Dedifferentiated amniotic fluid mesenchymal stem cell (primary cell): ENCODE results near the gene UGT1A3.
"Not testable (repeated sequence)": the region's sequence is repeated elsewhere in the genome, so short reads cannot be mapped to it uniquely, and the experiment has no call there.

Experiments
- DNase-seq: peaks from one replicate; pipeline ENCODE4 v3.0.0-alpha.2; 2016; ENCODE audit errors: extremely low spot score

Gene UGT1A3

DNA sequence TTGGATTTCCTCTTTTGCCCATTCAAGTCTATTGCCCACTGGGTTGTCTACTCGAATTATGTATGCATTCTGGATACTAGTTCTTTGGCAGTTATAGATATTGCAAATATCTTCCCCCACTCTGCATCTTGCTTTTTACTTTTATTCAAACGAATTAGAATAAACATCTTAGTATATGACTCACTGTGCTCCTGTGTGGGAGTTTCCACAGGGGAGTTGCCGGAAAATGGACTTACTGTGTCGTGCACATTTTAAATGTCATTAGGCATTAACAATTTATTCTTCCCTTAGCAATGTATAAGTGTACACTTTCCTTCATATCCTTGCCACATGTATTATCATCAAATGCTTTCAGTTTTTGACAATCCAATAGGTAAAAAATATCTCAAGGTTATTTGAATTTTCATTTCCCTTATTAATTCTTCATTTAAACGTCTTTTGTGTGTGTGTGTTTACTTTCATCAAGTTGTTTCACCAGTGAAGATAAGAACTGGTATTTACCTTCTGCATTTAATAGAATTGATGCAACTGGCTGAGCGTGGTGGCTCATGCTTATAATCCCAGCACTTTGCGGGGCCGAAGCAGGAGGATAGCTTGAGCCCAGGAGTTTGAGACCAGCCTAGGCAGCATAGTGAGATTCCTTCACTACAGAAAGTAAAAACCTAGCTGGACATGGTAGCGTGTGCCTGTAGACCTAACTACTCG is 20.8 kb upstream of the UGT1A3 start:
- DNase-seq, result peak; percentile 42

DNA sequence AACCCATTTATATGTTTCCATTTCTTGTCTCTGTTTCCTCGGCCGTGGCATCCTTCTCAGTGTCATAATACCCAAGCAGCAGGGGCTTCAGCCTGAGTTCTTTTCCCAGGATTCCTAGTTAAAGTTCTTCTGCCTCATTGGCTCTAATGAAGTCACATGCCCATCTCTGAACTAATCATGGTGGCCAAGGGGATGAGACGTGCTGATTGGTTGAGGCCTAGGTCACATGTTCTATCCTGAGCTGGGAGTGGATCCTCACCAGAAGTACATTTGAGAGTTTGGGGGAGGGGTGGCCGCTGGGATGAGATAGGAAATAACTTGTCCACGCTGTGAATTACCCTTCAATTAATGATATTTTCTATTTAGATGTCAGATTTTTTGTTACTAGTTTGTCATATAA is 19.9 kb upstream of the UGT1A3 start:
- no peak for DNase-seq

DNA sequence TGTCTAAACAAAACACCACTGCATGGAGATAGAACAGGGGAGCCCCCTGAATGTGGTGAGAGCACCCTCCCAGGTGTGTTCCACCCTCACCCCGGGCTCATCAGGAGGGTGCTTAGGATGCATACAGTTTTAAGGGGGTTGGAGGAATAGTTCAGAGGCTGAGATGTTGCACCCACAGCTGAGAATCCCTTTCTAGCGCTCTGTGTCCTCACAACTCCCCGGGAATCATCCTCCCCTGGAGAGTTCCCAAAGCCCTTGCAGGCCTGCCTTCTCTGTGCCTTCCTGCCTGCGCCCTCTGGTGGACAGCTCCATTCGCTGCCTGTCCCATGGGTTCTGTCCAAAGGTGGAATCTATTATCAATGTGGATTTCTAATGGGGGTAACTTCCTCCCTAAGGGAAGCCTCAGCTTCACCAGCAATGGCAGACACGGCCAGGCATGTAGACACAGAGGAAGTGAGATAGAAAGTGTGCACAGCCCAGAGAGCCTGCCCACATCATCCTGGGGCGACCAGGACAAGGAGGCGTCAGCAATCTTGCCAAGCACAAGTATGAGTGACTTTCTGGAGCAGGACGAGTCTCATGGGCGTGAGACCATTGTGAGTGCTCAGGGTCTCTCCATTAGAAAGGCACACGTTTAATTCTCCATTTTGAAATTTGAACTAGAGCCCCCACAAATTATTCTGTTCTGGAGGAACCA is 17.4 kb upstream of the UGT1A3 start:
- DNase-seq, result peak; percentile 80

DNA sequence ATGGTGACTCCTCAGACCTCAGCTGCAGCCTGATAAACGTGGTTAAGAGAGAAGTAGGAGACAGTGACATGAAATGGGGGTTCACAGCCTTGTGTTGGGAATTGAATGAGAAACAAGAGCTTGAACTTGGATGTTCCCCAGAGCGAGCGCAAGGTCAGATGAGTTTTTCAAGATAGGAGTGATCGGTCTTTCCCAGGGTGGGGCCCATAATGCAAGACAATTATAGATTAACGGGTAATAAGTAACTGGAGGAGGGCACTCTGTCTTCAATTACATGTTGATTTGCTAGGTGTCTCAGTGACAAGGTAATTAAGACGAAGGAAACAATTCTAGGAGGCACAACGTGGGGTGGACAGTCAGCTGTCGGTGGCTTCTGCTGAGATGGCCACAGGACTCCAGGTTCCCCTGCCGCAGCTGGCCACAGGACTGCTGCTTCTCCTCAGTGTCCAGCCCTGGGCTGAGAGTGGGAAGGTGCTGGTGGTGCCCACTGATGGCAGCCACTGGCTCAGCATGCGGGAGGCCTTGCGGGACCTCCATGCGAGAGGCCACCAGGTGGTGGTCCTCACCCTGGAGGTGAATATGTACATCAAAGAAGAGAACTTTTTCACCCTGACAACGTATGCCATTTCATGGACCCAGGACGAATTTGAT is 16.1 kb upstream of the UGT1A3 start, which contains the start of gene UGT1A5:
Gene UGT1A5 (plus strand): TSS at position 297 of the 651 bp plus-strand sequence. CDS start 85 bp downstream, at position 382.
- no peak for DNase-seq

DNA sequence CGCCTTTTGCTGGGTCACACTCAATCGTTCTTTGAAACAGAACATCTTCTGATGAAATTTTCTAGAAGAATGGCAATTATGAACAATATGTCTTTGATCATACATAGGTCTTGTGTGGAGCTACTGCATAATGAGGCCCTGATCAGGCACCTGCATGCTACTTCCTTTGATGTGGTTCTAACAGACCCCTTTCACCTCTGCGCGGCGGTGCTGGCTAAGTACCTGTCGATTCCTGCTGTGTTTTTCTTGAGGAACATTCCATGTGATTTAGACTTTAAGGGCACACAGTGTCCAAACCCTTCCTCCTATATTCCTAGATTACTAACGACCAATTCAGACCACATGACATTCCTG is 15.6 kb upstream of the UGT1A3 start:
- no peak for DNase-seq

DNA sequence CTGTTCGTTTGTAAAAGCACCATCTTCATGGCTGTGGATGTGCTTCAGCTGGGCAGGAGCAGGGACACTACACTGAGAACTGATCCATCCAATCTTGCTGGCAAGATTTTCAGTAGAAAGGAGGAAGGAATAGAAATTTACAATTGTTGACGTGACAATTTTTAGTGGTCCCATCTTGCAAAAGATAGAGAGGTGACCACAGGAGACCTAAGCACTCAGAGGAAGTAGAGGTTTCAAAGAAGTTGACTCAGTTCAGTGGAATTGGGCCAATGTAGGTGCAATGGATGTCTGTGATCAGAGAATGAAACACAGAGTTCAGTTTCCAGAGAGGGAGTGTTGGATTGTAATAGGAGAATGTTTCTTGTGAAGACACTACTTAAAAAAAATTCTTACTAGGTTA is 14.7 kb upstream of the UGT1A3 start:
- DNase-seq, result no peak

DNA sequence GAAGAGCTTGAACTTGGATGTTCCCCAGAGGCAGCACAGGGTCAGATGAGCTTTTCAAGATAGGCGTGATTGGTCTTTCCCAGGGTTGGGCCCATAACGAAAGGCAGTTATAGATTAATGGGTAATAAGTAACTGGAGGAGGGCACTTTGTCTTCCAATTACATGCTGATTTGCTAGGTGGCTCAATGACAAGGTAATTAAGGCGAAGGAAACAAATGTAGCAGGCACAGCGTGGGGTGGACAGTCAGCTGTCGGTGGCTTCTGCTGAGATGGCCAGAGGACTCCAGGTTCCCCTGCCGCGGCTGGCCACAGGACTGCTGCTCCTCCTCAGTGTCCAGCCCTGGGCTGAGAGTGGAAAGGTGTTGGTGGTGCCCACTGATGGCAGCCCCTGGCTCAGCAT is 10.3 kb upstream of the UGT1A3 start, which contains the start of gene UGT1A4:
Gene UGT1A4 (plus strand): TSS at position 185 of the 400 bp plus-strand sequence. CDS start 85 bp downstream, at position 270.
- no peak for DNase-seq

DNA sequence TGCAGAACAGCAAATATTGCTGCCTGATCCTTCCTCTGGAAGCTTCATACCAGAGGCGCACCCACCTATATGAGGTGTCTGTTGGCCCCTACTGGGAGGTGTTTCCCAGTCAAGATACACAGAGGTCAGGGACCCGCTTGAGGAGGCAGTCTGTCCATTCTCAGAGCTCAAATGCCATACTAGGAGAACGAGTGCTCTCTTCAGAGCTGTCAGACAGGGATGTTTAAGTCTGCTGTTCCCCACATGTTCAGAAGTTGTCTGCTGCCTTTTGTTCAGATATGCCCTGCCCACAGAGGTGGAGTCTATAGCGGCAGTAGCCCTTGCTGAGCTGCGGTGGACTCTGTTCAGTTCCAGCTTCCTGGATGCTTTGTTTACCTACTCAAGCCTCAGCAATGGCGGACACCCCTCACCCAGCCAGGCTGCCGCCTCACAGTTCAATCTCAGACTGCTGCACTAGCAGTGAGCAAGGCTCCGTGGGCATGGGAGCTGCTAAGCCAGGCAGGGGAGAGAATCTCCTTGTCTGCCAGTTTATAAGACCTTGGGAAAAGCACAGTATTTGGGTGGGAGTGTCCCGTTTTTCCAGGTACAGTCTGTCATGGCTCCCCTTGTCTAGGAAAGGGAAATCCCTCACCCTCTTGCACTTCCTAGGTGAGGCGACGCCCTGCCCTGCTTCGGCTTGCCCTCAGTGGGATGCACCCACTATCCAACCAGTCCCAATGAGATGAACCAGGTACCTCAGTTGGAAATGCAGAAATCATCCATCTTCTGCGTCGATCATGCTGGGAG is 8.2 kb downstream of the UGT1A3 start:
- DNase-seq, result not testable (repeated sequence)

DNA sequence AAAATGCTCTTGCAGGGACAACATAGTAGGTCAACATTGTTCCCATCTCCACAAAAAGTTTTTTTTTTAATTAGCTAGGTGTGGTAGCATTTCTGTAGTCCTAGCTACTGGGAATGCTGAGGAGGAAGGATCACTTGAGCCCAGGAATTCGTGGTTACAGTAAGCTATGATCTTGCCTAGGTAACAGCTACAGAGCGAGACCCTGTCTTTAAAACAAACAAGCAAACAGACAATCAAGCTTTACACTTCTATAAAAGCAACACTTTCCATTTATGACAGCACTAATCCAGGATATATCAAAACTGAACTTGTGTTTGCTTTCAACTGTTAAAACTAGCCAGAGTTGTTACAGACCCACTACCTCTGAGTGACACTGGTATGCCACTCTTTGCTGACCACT is 12.0 kb downstream of the UGT1A3 start:
- DNase-seq, result no peak

DNA sequence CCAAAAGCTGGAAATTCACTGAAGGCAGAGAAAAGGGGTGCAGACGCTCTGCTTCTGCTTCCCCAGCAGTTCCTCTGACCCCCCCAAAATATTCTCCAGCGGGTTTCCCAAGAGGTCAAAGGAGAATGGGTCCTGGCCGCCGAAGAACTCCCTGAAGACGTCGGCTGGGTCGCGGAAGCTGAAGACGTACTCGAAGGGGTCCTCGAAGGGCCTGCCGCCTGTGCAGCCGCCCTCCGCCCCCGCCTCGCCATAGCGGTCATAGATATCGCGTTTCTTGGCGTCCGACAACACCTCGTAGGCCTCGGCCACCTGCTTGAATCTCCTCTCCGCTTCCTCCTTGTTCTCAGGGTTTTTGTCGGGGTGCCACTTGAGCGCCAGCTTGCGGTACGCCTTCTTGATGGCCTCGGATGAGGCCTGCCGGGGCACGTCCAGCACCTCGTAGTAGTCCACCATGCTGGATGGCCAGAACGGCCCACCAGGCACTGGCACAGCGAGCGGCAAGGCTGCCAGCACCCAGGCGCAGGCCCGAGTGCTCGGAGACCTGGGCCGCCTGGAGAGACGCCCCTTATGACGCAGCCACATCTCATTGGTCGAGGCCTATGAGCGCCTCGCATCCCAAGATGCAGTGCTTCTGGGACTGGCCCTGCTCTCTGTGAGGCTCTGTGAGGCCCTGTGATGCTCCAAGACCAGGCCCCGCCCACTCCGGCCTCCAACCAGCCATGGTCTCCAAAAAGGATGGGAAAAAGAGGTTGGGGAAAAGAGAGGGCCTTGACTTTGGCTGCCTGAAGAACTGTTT is 14.8 kb downstream of the UGT1A3 start:
- no peak for DNase-seq

DNA sequence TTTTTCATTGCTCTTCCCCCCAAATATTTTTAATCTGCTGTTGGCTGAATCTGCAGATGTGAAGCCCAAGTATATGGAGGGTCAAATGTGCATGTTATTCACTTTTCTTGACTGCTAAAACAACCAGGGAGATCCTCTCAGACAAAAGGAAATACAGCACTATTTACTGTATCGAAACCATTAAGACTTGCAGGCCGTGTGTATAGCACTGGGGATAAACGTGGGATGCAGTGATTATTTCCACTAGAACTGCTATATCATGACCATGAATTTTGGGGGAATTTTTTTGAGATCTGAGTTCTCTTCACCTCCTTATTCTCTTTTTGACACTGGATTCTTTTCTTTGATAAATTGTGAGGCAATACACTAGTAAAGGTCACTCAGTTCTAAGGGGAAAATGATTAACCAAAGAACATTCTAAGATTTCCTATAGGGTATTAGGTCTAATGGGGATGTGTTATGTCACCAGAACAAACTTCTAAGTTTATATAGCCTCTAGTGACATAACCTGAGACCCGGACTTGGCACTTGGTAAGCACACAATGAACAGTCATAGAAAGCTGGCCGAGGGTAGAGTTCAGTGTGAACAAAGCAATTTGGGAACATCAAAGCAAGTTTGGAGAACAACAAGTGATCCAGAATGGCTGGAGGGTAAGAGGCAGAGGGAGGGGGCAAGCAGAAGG is 16.4 kb downstream of the UGT1A3 start:
- no peak for DNase-seq

DNA sequence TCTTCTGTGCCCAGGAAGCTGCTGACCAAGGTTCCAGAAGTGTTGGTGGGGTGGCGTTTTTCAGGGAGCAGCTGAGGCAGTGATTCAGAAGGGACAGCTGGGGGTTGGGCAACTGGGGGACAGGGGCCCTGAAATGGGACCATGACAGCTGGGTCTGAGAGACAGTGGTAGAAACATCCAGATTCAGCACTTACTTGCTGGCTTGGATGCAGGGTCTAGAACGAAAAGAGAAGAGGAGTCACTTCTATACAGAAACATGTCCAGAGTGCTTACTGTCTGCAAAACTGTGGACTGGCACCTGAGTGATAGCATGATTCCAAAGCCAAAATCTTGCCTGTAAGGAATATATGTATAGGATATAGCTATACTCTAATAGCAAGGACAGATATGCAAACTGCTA is 17.0 kb downstream of the UGT1A3 start:
- DNase-seq, result not testable (repeated sequence)

DNA sequence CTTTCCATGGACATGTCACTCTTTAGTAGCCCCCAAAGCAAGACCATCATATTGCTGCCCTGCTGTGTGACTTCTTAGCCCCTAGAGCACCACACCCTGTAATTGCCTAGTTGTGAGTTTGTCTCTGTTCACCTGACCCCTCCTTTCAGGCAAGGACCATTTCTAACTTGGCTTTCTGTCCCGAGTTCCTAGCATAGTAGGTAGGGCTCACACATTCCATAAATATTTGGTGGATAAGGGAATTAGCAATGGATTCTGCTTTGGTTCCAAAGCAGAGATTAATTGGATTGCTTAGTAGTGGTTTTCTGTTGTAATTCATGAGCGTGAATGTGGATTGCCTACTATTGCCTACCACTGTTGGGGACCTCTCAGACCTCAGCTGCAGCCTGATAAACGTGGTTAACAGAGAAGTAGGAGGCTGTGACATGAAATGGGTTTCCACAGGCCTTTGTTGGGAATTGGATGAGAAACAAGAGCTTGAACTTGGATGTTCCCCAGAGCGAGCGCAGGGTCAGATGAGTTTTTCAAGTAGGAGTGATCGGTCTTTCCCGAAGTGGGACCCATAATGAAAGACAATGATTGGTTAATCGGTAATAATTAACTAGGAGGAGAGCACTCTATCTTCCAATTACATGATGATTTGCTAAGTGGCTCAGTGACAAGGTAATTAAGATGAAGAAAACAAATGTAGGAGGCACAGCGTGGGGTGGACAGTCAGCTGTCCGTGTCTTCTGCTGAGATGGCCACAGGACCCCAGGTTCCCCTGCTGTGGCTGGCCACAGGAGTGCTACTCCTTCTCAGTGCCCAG is 17.8 kb downstream of the UGT1A3 start:
- no peak for DNase-seq

DNA sequence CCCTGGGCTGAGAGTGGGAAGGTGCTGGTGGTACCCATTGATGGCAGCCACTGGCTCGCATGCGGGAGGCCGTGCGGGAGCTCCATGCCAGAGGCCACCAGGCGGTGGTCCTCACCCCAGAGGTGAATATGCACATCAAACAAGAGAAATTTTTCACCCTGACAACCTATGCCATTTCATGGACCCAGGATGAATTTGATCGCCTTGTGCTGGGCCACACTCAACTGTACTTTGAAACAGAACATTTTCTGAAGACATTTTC is 18.4 kb downstream of the UGT1A3 start:
- DNase-seq, result no peak

DNA sequence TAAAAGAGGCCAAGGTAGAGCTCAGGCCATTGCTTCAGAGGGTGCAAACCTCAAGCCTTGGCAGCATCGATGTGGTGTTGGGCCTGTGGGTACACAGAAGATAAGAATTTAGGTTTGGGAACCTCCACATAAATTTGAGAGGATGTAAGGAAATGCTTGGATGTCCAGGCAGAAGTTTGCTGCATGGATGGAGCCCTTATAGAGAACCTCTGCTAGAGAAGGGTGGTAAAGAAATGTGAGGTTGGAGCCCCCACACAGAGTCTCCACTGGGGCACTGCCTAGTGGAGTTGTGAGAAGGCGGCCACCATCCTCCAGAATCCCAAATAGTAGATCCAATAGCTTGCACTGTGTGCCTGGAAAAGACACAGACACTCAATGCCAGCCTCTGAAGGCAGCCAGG is 21.8 kb downstream of the UGT1A3 start:
- not testable (repeated sequence) for DNase-seq

DNA sequence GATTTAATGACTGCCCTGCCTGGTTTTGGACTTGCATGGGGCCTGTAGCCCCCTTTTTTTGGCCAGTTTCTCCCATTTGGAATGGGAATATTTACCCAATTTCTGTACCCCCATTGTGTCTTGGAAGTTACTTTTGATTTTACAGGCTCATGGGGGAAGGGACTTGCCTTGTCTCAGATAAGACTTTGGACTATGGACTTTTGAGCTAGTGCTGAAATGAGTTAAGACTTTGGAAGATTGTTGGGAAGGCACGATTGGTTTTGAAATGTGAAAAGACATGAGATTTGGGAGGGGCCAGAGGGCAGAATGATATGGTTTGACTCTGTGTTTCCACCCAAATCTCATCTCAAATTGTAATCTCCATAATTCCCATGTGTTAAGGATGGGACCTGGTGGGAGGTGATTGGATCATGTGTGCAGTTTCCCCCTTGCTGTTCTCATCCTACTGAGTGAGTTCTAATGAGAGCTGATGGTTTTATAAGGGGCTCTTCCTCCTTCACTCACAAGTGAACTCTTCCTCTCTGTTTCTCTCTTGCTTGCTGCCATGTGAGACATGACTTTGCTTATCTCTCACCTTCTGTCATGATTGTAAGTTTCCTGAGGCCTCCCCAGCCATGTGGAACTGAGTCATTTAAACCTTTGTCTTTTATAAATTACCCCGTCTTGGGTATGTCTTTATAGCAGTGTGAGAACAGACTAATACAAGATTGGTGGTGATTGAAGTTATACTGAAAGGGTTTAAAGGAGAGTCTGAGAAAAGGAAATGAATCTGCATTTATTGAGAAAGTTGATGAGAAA is 22.6 kb downstream of the UGT1A3 start:
- DNase-seq, result not testable (repeated sequence)

DNA sequence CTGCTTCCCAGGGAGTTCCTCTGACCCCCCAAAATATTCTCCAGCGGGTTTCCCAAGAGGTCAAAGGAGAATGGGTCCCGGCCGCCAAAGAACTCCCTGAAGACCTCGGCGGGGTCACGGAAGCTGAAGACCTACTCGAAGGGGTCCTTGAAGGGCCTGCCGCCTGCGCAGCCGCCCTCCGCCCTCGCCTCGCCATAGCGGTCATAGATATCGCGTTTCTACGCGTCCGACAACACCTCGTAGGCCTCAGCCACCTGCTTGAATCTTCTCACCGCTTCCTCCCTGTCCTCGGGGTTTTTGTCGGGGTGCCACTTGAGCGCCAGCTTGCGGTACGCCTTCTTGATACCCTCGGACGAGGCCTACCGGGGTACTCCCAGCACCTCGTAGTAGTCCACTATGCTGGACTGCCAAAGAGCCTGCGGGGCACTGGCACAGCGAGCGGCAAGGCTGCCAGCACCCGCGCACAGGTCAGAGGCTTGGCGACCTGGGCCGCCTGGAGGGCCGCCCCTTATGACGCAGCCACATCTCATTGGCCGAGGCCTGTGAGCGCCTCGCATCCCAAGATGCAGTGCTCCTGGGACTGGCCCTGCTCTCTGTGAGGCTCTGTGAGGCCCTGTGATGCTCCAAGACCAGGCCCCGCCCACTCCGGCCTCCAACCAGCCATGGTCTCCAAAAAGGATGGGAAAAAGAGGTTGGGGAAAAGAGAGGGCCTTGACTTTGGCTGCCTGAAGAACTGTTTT is 26.2 kb downstream of the UGT1A3 start:
- DNase-seq, result no peak

DNA sequence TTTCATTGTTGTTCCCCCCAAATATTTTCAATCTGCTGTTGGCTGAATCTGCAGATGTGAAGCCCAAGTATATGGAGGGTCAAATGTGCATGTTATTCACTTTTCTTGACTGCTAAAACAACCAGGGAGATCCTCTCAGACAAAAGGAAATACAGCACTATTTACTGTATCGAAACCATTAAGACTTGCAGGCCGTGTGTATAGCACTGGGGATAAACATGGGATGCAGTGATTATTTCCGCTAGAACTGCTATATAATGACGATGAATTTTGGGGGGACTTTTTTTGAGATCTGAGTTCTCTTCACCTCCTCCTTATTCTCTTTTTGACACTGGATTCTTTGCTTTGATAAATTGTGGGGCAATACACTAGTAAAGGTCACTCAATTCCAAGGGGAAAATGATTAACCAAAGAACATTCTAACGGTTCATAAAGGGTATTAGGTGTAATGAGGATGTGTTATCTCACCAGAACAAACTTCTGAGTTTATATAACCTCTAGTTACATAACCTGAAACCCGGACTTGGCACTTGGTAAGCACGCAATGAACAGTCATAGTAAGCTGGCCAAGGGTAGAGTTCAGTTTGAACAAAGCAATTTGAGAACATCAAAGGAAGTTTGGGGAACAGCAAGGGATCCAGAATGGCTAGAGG is 27.7 kb downstream of the UGT1A3 start:
- DNase-seq, result no peak
